GM23338 (cell line): ENCODE results near the gene TMEM131L. TPM values are rescaled to one million over a fixed set of nuclear protein-coding genes. Genes with fewer than 3 reads are reported as not detected.

Source experiments
- ATAC-seq: fragments of 200-7000 bp; cut with Tn5 transposase; 3 replicates; pipeline ENCODE4 v1.9.1; 2020
- DNase-seq: peaks from one replicate; pipeline ENCODE4 v3.0.0-alpha.2; 2015; ENCODE audit warnings: low spot score
- H2AFZ ChIP-seq: fragments of 200-600 bp; sonication (generic); 2 replicates; pipeline ENCODE4 v1.8.0; 2016; ENCODE audit warnings: antibody characterized with exemption, mild to moderate bottlenecking, moderate library complexity
- H3F3A ChIP-seq: fragments of 200-600 bp; sonication (generic); replicated peaks from 2 replicates; pipeline ENCODE4 v1.8.0; 2017; ENCODE audit warnings: antibody characterized with exemption, mixed run types, low read depth
- H3K27ac ChIP-seq: fragments of 200-600 bp; sonication (generic); 2 replicates; pipeline ENCODE4 v1.6.1; 2016; ENCODE audit warnings: low read depth
- H3K27me3 ChIP-seq: fragments of 200-600 bp; sonication (generic); 2 replicates; pipeline ENCODE4 v1.8.0; 2016; ENCODE audit warnings: mild to moderate bottlenecking, mixed run types, moderate library complexity; ENCODE audit not compliant: insufficient read depth
- H3K36me3 ChIP-seq: fragments of 200-600 bp; sonication (generic); 2 replicates; pipeline ENCODE4 v1.8.0; 2016; ENCODE audit warnings: mild to moderate bottlenecking; ENCODE audit not compliant: insufficient read depth
- H3K4me1 ChIP-seq: fragments of 200-600 bp; sonication (generic); 2 replicates; pipeline ENCODE4 v1.8.0; 2016; ENCODE audit warnings: mild to moderate bottlenecking, moderate library complexity; ENCODE audit not compliant: insufficient read depth
- H3K4me2 ChIP-seq: fragments of 200-600 bp; sonication (generic); 2 replicates; pipeline ENCODE4 v1.7.1; 2017; ENCODE audit warnings: mixed run types
- H3K4me3 ChIP-seq: fragments of 200-600 bp; sonication (generic); 2 replicates; pipeline ENCODE4 v1.6.1; 2016; ENCODE audit warnings: mixed run types
- H3K79me2 ChIP-seq: fragments of 200-600 bp; sonication (generic); replicated peaks from 2 replicates; pipeline ENCODE4 v1.8.0; 2017; ENCODE audit warnings: mild to moderate bottlenecking; ENCODE audit not compliant: insufficient read depth
- H3K9me2 ChIP-seq: fragments of 200-600 bp; sonication (generic); 2 replicates; pipeline ENCODE4 v1.8.0; 2017; ENCODE audit not compliant: insufficient read depth
- H4K20me1 ChIP-seq: fragments of 200-600 bp; sonication (generic); replicated peaks from 2 replicates; pipeline ENCODE4 v1.8.0; 2017; ENCODE audit warnings: mild to moderate bottlenecking; ENCODE audit not compliant: insufficient read depth
- H3K27ac Mint-ChIP-seq: 2 replicates; pipeline ENCODE4 v1.8.0; 2020; ENCODE audit warnings: inconsistent platforms, mild to moderate bottlenecking, moderate library complexity, mixed read lengths
- H3K27me3 Mint-ChIP-seq: 3 replicates; pipeline ENCODE4 v1.8.0; 2022; ENCODE audit warnings: low read depth, mild to moderate bottlenecking, moderate library complexity, mixed read lengths, inconsistent platforms; ENCODE audit not compliant: insufficient read depth, poor library complexity
- H3K36me3 Mint-ChIP-seq: 3 replicates; pipeline ENCODE4 v1.8.0; 2021; ENCODE audit warnings: low read depth, mild to moderate bottlenecking, inconsistent platforms, moderate library complexity, mixed read lengths
- H3K4me1 Mint-ChIP-seq: 3 replicates; pipeline ENCODE4 v1.8.0; 2020; ENCODE audit warnings: mild to moderate bottlenecking, inconsistent platforms, mixed read lengths
- H3K4me3 Mint-ChIP-seq: 3 replicates; pipeline ENCODE4 v1.8.0; 2021; ENCODE audit warnings: moderate library complexity, mild to moderate bottlenecking, inconsistent platforms, mixed read lengths
- H3K9me3 Mint-ChIP-seq: 3 replicates; pipeline ENCODE4 v1.8.0; 2020; ENCODE audit warnings: moderate library complexity, mild to moderate bottlenecking, inconsistent platforms, mixed read lengths
- CREB1 ChIP-seq: fragments of 250-450 bp; sonication (Bioruptor Pico); IDR thresholded peaks from 2 replicates; pipeline ENCODE4 v1.5.0; 2020; ENCODE audit warnings: low read depth, mild to moderate bottlenecking, moderate library complexity
- CTCF ChIP-seq, 2 experiments: fragments of 200-600 bp in 1 of 2; sonication (generic) in 1 of 2; conservative IDR thresholded peaks; 2 replicates each; pipeline versions ENCODE4 v1.5.1 to v1.6.1; 2016 to 2017; ENCODE audit warnings: antibody characterized with exemption in 2 of 2, low read depth in 2 of 2, mild to moderate bottlenecking in 2 of 2, moderate library complexity in 1 of 2
- ETS1 ChIP-seq: IDR thresholded peaks from 2 replicates; pipeline ENCODE4 v1.6.1; 2016; ENCODE audit warnings: antibody characterized with exemption
- EZH2 ChIP-seq: fragments of 200-600 bp; sonication (generic); IDR thresholded peaks from one replicate; pipeline ENCODE4 v1.8.0; 2017; ENCODE audit warnings: antibody characterized with exemption, mild to moderate bottlenecking, low read depth; ENCODE audit not compliant: unreplicated experiment
- EZH2phosphoT487 ChIP-seq: fragments of 200-600 bp; sonication (generic); IDR thresholded peaks from one replicate; pipeline ENCODE4 v1.8.1; 2018; ENCODE audit warnings: antibody characterized with exemption; ENCODE audit not compliant: unreplicated experiment
- JUNB ChIP-seq: IDR thresholded peaks from one replicate; pipeline ENCODE4 v1.6.1; 2016; ENCODE audit warnings: antibody characterized with exemption; ENCODE audit not compliant: unreplicated experiment
- NANOG ChIP-seq: IDR thresholded peaks from 2 replicates; pipeline ENCODE4 v1.6.1; 2016; ENCODE audit warnings: antibody characterized with exemption, borderline replicate concordance
- POLR2AphosphoS5 ChIP-seq: IDR thresholded peaks from 2 replicates; pipeline ENCODE4 v1.6.1; 2016; ENCODE audit warnings: antibody characterized with exemption, low read depth
- STAT1 ChIP-seq: IDR thresholded peaks from one replicate; pipeline ENCODE4 v1.6.1; 2016; ENCODE audit warnings: antibody characterized with exemption; ENCODE audit not compliant: unreplicated experiment
- ZNF114 ChIP-seq: fragments of 250-450 bp; sonication (Bioruptor Pico); IDR thresholded peaks from 2 replicates; pipeline ENCODE4 v1.5.0; 2020; ENCODE audit warnings: mild to moderate bottlenecking, moderate library complexity
- ZNF331 ChIP-seq: fragments of 250-450 bp; sonication (Bioruptor Pico); IDR thresholded peaks from 2 replicates; pipeline ENCODE4 v1.5.0; 2020; ENCODE audit warnings: low read depth, mild to moderate bottlenecking, moderate library complexity
- polyA plus RNA-seq: library from polyadenylated mRNA; unstranded; fragments of >200 nt; fragmentation: Nextera tagmentation; extraction: Ambion mirVana; gene quantifications from 2 replicates; pipeline ENCODE4 v1.2.1, GENCODE V29; 2016
- total RNA-seq: library from RNA; depleted of rRNA; stranded (reverse); fragments of >200 nt; shearing (Covaris generic); gene quantifications from 2 replicates; pipeline ENCODE4 v1.2.3, GENCODE V29; 2014
- TF ChIP-seq, protein P1 (sequence below): fragments of 250-450 bp; sonication (Bioruptor Pico); IDR thresholded peaks from 2 replicates; pipeline ENCODE4 v1.5.0; 2020; ENCODE audit warnings: mild to moderate bottlenecking, moderate library complexity
- TF ChIP-seq, protein P2 (sequence below): IDR thresholded peaks from one replicate; pipeline ENCODE4 v1.6.1; 2018; ENCODE audit warnings: antibody characterized with exemption; ENCODE audit not compliant: unreplicated experiment

TMEM131L gene
- total and polyA plus RNA-seq, 2 experiments from 2014 or later: 11.1 to 32.2 TPM

- no peak for DNase-seq
Measured at GRCh38 chr4:153465140-153465539, 1.0 kb upstream of the TMEM131L start.

More at GRCh38 chr4:153465140-153465539, 1.0 kb upstream of the TMEM131L start:
- ATAC-seq: no peak
- H3K36me3 ChIP-seq: peaks cover 9% of the 10 kb centered on the region; the same call in 1 of the 2 replicates
- H3K9me2 ChIP-seq: no peaks in the 10 kb centered on the region
- H3F3A ChIP-seq: no peaks in the 10 kb centered on the region
- peaks cover 11% of the 10 kb centered on the region; the same call in 1 of the 2 replicates for H3K27me3 ChIP-seq
- H2AFZ ChIP-seq: peak overlapping the region; percentile 100; the same call in 1 of the 2 replicates
- peaks cover 11% of the 10 kb centered on the region for H4K20me1 ChIP-seq
- Mint-ChIP-seq H3K9me3 (no peaks in the 10 kb centered on the region; the same call in 2 of the 3 replicates), H3K27me3 (peaks cover 8% of the 10 kb centered on the region), H3K27ac (no peak overlapping the region), H3K4me3 (peak overlapping the region; percentile 84), H3K36me3 (peaks cover 2% of the 10 kb centered on the region; the same call in 1 of the 3 replicates), H3K4me1 (peaks cover 27% of the 10 kb centered on the region)
- TF ChIP-seq ZNF114 (CRISPR knock-in tag): no peak
- TF ChIP-seq, protein P1, sequence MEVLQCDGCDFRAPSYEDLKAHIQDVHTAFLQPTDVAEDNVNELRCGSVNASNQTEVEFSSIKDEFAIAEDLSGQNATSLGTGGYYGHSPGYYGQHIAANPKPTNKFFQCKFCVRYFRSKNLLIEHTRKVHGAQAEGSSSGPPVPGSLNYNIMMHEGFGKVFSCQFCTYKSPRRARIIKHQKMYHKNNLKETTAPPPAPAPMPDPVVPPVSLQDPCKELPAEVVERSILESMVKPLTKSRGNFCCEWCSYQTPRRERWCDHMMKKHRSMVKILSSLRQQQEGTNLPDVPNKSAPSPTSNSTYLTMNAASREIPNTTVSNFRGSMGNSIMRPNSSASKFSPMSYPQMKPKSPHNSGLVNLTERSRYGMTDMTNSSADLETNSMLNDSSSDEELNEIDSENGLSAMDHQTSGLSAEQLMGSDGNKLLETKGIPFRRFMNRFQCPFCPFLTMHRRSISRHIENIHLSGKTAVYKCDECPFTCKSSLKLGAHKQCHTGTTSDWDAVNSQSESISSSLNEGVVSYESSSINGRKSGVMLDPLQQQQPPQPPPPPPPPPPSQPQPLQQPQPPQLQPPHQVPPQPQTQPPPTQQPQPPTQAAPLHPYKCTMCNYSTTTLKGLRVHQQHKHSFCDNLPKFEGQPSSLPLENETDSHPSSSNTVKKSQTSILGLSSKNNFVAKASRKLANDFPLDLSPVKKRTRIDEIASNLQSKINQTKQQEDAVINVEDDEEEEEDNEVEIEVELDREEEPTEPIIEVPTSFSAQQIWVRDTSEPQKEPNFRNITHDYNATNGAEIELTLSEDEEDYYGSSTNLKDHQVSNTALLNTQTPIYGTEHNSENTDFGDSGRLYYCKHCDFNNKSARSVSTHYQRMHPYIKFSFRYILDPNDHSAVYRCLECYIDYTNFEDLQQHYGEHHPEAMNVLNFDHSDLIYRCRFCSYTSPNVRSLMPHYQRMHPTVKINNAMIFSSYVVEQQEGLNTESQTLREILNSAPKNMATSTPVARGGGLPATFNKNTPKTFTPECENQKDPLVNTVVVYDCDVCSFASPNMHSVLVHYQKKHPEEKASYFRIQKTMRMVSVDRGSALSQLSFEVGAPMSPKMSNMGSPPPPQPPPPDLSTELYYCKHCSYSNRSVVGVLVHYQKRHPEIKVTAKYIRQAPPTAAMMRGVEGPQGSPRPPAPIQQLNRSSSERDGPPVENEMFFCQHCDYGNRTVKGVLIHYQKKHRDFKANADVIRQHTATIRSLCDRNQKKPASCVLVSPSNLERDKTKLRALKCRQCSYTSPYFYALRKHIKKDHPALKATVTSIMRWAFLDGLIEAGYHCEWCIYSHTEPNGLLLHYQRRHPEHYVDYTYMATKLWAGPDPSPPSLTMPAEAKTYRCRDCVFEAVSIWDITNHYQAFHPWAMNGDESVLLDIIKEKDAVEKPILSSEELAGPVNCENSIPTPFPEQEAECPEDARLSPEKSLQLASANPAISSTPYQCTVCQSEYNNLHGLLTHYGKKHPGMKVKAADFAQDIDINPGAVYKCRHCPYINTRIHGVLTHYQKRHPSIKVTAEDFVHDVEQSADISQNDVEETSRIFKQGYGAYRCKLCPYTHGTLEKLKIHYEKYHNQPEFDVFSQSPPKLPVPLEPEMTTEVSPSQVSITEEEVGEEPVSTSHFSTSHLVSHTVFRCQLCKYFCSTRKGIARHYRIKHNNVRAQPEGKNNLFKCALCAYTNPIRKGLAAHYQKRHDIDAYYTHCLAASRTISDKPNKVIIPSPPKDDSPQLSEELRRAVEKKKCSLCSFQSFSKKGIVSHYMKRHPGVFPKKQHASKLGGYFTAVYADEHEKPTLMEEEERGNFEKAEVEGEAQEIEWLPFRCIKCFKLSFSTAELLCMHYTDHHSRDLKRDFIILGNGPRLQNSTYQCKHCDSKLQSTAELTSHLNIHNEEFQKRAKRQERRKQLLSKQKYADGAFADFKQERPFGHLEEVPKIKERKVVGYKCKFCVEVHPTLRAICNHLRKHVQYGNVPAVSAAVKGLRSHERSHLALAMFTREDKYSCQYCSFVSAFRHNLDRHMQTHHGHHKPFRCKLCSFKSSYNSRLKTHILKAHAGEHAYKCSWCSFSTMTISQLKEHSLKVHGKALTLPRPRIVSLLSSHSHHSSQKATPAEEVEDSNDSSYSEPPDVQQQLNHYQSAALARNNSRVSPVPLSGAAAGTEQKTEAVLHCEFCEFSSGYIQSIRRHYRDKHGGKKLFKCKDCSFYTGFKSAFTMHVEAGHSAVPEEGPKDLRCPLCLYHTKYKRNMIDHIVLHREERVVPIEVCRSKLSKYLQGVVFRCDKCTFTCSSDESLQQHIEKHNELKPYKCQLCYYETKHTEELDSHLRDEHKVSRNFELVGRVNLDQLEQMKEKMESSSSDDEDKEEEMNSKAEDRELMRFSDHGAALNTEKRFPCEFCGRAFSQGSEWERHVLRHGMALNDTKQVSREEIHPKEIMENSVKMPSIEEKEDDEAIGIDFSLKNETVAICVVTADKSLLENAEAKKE (CRISPR knock-in tag): no peak
- no peak for TF ChIP-seq STAT1
- TF ChIP-seq CTCF (conservative IDR thresholded peaks at IDR 0.05; ENCODE audit: low read depth in 2 of 2): no peak
- no peak for TF ChIP-seq POLR2AphosphoS5
- no peak for TF ChIP-seq NANOG
- TF ChIP-seq EZH2: no peak
- no peak for TF ChIP-seq ZNF331 (CRISPR knock-in tag)
- TF ChIP-seq, protein P2, sequence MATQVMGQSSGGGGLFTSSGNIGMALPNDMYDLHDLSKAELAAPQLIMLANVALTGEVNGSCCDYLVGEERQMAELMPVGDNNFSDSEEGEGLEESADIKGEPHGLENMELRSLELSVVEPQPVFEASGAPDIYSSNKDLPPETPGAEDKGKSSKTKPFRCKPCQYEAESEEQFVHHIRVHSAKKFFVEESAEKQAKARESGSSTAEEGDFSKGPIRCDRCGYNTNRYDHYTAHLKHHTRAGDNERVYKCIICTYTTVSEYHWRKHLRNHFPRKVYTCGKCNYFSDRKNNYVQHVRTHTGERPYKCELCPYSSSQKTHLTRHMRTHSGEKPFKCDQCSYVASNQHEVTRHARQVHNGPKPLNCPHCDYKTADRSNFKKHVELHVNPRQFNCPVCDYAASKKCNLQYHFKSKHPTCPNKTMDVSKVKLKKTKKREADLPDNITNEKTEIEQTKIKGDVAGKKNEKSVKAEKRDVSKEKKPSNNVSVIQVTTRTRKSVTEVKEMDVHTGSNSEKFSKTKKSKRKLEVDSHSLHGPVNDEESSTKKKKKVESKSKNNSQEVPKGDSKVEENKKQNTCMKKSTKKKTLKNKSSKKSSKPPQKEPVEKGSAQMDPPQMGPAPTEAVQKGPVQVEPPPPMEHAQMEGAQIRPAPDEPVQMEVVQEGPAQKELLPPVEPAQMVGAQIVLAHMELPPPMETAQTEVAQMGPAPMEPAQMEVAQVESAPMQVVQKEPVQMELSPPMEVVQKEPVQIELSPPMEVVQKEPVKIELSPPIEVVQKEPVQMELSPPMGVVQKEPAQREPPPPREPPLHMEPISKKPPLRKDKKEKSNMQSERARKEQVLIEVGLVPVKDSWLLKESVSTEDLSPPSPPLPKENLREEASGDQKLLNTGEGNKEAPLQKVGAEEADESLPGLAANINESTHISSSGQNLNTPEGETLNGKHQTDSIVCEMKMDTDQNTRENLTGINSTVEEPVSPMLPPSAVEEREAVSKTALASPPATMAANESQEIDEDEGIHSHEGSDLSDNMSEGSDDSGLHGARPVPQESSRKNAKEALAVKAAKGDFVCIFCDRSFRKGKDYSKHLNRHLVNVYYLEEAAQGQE: no peak
- TF ChIP-seq EZH2phosphoT487: no peak
- no peak for TF ChIP-seq JUNB
- no peak for TF ChIP-seq CREB1 (CRISPR knock-in tag)
- TF ChIP-seq ETS1: no peak
- peak overlapping the region; percentile 97 for H3K4me2 ChIP-seq
- peaks cover 31% of the 10 kb centered on the region for H3K4me1 ChIP-seq
- no peak overlapping the region for H3K27ac ChIP-seq
- H3K4me3 ChIP-seq: peak overlapping the region; percentile 95
- peaks cover 33% of the 10 kb centered on the region for H3K79me2 ChIP-seq
